Rectal smooth muscle tissue (tissue), 1 donor: Measurements from ENCODE around the gene PLEKHA3.
A peak's percentile ranks its signal among the peaks of the same experiment; 100 is the strongest.

Experiments
- H3K27ac ChIP-seq: one replicate; pipeline ENCODE4 v1.7.0; 2013; ENCODE audit warnings: low read depth, low read length, inconsistent platforms
- H3K27me3 ChIP-seq: one replicate; pipeline ENCODE4 v1.7.0; 2013; ENCODE audit warnings: low read length; ENCODE audit not compliant: control insufficient read depth, insufficient read depth
- H3K36me3 ChIP-seq: one replicate; pipeline ENCODE4 v1.7.0; 2013; ENCODE audit warnings: low read length; ENCODE audit not compliant: control insufficient read depth, insufficient read depth
- H3K4me1 ChIP-seq: one replicate; pipeline ENCODE4 v1.7.0; 2013; ENCODE audit warnings: low read length; ENCODE audit not compliant: control insufficient read depth, insufficient read depth
- H3K4me3 ChIP-seq: one replicate; pipeline ENCODE4 v1.7.0; 2013; ENCODE audit warnings: low read length
- H3K9ac ChIP-seq: one replicate; pipeline ENCODE4 v1.7.0; 2013; ENCODE audit warnings: low read length

Gene PLEKHA3

DNA sequence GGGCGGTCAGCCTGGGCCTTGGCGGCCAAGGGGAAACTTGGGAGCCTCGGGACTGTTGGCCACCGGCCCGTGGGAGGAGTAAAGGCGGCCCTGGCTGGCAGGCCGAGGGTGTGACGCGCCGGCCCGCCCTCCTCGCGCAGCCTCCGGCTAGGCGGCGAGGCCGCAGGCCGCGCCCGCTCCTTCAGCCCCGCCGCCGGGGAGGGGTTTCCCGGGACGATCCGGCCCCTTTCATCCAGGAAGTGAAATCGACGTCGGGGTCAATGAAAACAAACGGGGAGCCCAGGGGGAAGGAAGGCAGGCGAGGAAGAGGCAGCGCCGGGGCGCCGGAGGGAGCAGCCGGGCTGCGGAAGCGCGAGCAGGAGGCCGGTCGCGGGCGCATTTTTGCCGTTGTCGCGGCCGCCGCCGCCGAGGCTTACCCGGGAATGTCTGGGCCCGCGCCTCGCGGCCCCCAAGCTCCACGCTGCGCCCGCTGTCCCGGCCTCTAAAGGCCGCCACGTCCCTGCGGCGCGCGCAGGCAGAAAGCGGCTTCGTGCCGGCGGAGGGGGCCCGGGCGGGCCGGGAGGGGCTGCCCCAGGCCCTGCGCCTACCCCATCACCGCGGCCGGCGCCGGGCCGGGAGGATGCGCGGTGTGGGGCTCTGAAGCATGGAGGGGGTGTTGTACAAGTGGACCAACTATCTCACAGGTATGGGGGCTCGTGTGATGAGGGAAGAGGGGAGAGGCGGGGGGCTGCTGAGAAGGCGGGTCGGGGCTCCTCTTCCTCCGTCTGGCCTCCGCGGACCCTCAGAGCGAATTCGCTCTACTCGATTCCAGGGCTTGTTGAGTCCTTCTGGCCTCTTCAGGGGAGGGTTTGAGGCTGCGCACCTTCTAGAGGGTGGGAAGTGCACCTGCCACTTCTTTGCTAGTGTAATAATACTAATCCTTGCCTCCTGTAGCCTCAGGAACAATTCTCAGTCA is at the start of gene PLEKHA3:
TSS of gene PLEKHA3 (plus strand) at position 231 of the 955 bp plus-strand sequence. CDS start at position 644, 413 bp downstream.
- H3K27ac ChIP-seq, result peak within 1 kb of the TSS; percentile 90
- peaks cover 20% of the 10 kb centered on the region for H3K4me1 ChIP-seq
- H3K4me3 ChIP-seq, result peak within 1 kb of the TSS; percentile 88
- H3K36me3 ChIP-seq, result no peaks in the 10 kb centered on the region
- no peaks in the 10 kb centered on the region for H3K27me3 ChIP-seq
- H3K9ac ChIP-seq, result peak within 1 kb of the TSS; percentile 63

GRCh38 chr2:178436662-178437061 is 43.6 kb upstream of the PLEKHA3 start:
- Histone ChIP-seq H3K36me3 (peaks cover 18% of the 10 kb centered on the region), H3K27ac (no peak overlapping the region), H3K4me3 (no peak overlapping the region), H3K27me3 (no peaks in the 10 kb centered on the region), H3K4me1 (no peaks in the 10 kb centered on the region), H3K9ac (no peak overlapping the region)

DNA sequence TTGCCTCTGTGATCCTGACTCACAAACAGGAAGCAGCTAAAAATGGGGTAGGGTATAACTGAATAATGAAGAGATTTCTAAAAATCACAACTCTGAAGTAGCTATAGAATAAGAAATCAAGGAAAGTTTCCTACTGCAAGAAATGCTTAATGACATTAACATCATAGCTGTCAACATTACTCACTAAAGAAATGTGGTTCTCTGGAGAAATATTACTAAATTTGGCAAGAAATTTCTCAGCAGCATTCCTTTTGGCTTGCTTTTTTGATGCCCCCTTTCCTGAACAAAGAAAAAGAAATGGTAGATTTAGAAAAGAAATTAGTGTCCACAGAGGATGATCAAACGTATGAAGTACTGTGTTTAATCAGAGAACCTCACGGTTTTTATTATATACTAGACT is 38.8 kb upstream of the PLEKHA3 start:
- Histone ChIP-seq H3K9ac (no peak overlapping the region), H3K36me3 (peaks cover 18% of the 10 kb centered on the region), H3K27me3 (no peaks in the 10 kb centered on the region), H3K27ac (no peak overlapping the region), H3K4me3 (no peak overlapping the region), H3K4me1 (no peaks in the 10 kb centered on the region)

- H3K4me1 ChIP-seq, result peaks cover 12% of the 10 kb centered on the region
- peaks cover 3% of the 10 kb centered on the region for H3K36me3 ChIP-seq
- no peak overlapping the region for H3K9ac ChIP-seq
- H3K4me3 ChIP-seq, result no peak overlapping the region
- no peaks in the 10 kb centered on the region for H3K27me3 ChIP-seq
- no peak overlapping the region for H3K27ac ChIP-seq
Observed at GRCh38 chr2:178448968-178449661, 31.1 kb upstream of the PLEKHA3 start.

GRCh38 chr2:178449700-178450523 is 30.3 kb upstream of the PLEKHA3 start:
- peaks cover 12% of the 10 kb centered on the region for H3K4me1 ChIP-seq
- H3K36me3 ChIP-seq, result peaks cover 3% of the 10 kb centered on the region
- peak overlapping the region; percentile 67 for H3K4me3 ChIP-seq
- H3K27ac ChIP-seq, result peak overlapping the region; percentile 99
- peak overlapping the region; percentile 50 for H3K9ac ChIP-seq
- no peaks in the 10 kb centered on the region for H3K27me3 ChIP-seq

DNA sequence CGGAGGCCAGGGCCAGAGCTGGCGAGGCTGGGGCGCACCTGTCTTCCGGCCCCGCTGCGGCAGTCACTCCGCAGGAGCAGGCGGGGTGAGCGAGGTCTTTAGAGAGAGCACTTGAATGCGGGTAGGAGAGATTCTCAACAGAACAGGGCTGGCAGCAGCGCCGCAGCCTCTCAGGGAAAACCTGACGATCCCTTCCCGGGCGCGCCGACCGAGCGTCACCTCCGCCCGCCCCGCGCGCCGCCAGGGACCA is 29.8 kb upstream of the PLEKHA3 start:
- Histone ChIP-seq H3K9ac (peak overlapping the region; percentile 94), H3K27ac (peak overlapping the region; percentile 99), H3K4me1 (peaks cover 12% of the 10 kb centered on the region), H3K27me3 (no peaks in the 10 kb centered on the region), H3K36me3 (peaks cover 3% of the 10 kb centered on the region), H3K4me3 (peak overlapping the region; percentile 67)

DNA sequence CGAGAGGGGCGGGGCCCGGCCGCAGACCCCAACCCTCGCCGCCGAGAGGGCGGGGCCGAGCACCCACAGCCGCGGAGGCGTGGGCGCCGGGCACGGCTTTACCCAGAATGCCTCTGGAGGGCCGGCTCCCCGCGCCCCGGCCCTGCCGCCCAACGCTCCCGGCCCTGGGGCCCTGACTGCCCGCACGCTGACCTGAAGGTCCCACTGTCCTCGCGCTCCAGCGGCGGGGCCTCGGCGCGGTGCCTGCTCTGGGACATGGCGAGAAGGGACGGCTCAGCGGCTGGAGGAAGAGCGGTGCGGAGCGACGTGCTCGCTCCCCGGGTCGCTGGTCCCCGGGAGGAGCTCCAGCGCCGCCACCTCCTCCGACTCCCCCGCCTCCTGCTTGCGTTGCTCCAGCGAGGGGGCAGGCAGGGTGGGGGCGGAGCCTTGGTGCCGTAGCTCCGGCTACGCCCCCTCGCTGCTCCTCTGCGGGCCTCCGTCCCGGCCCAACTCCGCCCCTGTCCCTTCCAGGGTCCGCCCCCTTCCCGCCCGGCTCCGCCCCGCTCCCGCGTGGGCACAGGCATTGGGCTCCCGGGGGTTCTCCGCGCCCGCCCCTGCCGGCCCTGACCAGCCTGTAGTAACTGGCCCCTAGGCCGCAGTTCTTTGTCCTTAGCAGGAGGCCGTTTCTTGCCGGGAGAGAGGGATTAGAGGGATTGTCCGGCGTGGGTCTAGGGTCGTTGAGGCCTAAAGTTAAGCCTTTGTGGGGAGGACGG is 29.3 kb upstream of the PLEKHA3 start, which contains the start of the genes PJVK and PRKRA:
TSS of gene PJVK (plus strand) at position 605 of the 752 bp plus-strand sequence. CDS start 2,032 bp downstream, outside the sequence.
TSS of gene PRKRA (minus strand) at position 402 of the 752 bp plus-strand sequence. CDS start at position 257, 145 bp downstream.
- H3K27me3 ChIP-seq, result no peaks in the 10 kb centered on the region
- peak within 1 kb of the TSS; percentile 94 for H3K9ac ChIP-seq
- H3K27ac ChIP-seq, result peak within 1 kb of the TSS; percentile 99
- H3K4me3 ChIP-seq, result peak within 1 kb of the TSS; percentile 87
- peaks cover 3% of the 10 kb centered on the region for H3K36me3 ChIP-seq
- H3K4me1 ChIP-seq, result peaks cover 12% of the 10 kb centered on the region

GRCh38 chr2:178452334-178452733 is 27.9 kb upstream of the PLEKHA3 start:
- Histone ChIP-seq H3K9ac (no peak overlapping the region), H3K4me3 (no peak overlapping the region), H3K27ac (peak overlapping the region; percentile 99), H3K4me1 (peaks cover 12% of the 10 kb centered on the region), H3K27me3 (no peaks in the 10 kb centered on the region), H3K36me3 (peaks cover 3% of the 10 kb centered on the region)

DNA sequence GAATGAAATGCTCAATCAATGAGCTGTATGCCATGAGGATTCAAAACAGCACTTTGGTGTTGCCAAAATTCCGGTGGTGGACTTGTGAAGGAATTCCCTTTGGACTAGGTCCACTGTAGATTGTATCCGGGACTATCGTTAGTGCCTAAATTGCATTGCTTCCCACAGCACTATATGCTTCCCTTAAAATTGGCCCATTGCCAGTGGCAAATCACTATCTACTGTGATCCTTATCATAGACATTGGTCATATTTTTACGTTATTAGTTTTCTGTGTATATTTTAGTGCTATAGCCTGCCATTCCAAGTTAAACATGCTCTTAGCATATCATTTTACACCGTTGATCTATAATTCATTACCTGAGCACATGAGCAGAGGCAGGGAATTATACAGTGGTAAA is 27.4 kb upstream of the PLEKHA3 start:
- Histone ChIP-seq H3K36me3 (peaks cover 3% of the 10 kb centered on the region), H3K4me3 (no peak overlapping the region), H3K9ac (no peak overlapping the region), H3K4me1 (peaks cover 12% of the 10 kb centered on the region), H3K27ac (no peak overlapping the region), H3K27me3 (no peaks in the 10 kb centered on the region)

DNA sequence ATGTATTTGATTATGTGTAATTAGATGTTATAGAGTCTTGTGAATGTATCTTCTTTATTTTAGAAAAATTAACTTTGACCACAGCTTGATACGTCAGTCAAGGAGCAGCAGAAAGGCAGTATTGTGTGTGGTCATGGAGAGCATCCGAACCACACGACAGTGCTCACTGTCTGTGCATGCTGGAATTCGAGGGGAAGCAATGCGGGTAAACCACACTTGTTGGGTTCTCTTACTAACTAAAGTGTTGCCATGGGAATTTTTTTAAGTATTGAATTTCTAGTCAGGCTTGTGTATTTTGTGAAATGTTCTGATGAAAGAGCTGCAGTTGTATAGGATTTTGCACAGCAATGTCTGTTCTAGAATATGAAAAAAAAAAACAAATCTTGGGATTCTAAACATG is 24.3 kb upstream of the PLEKHA3 start:
- Histone ChIP-seq H3K4me3 (no peak overlapping the region), H3K4me1 (no peaks in the 10 kb centered on the region), H3K27me3 (no peaks in the 10 kb centered on the region), H3K36me3 (no peaks in the 10 kb centered on the region), H3K9ac (no peak overlapping the region), H3K27ac (no peak overlapping the region)

DNA sequence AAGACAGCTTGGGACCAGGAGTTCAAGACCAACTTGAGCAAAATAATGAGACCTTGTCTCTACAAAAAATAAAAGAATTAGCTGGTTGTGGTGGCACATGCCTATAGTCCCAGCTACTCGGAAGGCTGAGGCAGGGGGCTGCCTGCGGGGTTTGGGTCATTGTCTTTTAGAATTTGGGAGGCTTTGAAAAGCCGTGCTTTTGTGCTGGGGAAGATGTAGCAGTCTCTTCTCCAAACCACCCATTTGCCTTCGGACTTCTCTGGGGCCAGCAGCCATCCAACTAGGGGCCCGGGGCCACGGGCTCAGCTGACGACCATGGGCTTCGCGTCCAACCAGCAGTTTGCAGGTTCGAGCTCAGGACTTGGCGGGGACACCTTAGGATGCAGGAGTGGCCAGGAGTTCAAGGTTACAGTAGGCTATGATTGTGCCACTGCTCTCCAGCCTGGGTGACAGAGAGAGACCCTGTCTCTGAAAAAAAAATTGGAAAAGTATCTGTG is 22.8 kb upstream of the PLEKHA3 start:
- Histone ChIP-seq H3K36me3 (no peaks in the 10 kb centered on the region), H3K9ac (no peak overlapping the region), H3K4me1 (no peaks in the 10 kb centered on the region), H3K4me3 (no peak overlapping the region), H3K27ac (no peak overlapping the region), H3K27me3 (no peaks in the 10 kb centered on the region)
